HUES64 (cell line): ENCODE results near the gene ERC2.
"Not testable (repeated sequence)": the region's sequence is repeated elsewhere in the genome, so short reads cannot be mapped to it uniquely, and the experiment has no call there.

Experiments
- H3K27ac ChIP-seq: 2 replicates; pipeline ENCODE4 v1.7.0; 2013; ENCODE audit warnings: low read depth, low read length, inconsistent platforms
- H3K27me3 ChIP-seq: 2 replicates; pipeline ENCODE4 v1.6.1; 2013; ENCODE audit warnings: mild to moderate bottlenecking, low read length; ENCODE audit not compliant: insufficient read depth
- H3K36me3 ChIP-seq: 2 replicates; pipeline ENCODE4 v1.6.1; 2013; ENCODE audit warnings: mild to moderate bottlenecking, low read length; ENCODE audit not compliant: insufficient read depth
- H3K4me1 ChIP-seq: 2 replicates; pipeline ENCODE4 v1.6.1; 2013; ENCODE audit warnings: mild to moderate bottlenecking, low read length, moderate library complexity; ENCODE audit not compliant: insufficient read depth
- H3K4me3 ChIP-seq: 2 replicates; pipeline ENCODE4 v1.5.1; 2013; ENCODE audit warnings: mild to moderate bottlenecking, low read length, moderate library complexity
- H3K9ac ChIP-seq: 2 replicates; pipeline ENCODE4 v1.6.1; 2013; ENCODE audit warnings: mild to moderate bottlenecking, low read depth, low read length
- H3K9me3 ChIP-seq: 2 replicates; pipeline ENCODE4 v1.6.1; 2013; ENCODE audit warnings: low read depth, low read length; ENCODE audit not compliant: insufficient read depth
- whole genome bisulfite sequencing: fragments of 150-250, 120-280 bp; methylation state at CpG from one replicate; pipeline ENCODE4 v1.1.7; 2013; ENCODE audit warnings: missing lambda C conversion rate; 5-methylcytosine and 5-hydroxymethylcytosine counted together

ERC2 gene

DNA sequence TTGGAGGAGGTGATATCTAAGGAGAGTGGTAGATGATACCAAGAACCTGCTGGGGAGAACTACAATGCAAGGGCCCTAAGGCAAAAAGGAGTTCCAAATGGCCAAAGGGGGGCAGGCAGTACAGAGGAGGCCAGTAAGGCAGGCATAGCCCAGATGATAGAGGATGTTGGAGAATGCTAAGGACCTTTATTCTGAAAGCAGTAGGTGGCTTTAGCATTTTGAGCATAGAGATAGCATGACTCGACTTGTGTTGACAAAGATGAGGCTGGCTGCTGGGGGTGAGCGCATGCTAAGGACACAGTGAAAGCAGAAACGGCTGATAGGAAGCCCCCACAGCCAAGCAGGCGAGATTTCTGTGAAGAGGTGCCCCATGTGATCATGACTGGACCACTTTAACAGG lies 419.3 kb downstream of the ERC2 start:
- Histone ChIP-seq H3K9ac (no peak overlapping the region), H3K36me3 (no peaks in the 10 kb centered on the region), H3K27ac (no peak overlapping the region), H3K27me3 (no peaks in the 10 kb centered on the region), H3K4me1 (peaks cover 41% of the 10 kb centered on the region), H3K4me3 (no peak overlapping the region), H3K9me3 (no peaks in the 10 kb centered on the region)
- 71% methylated on average over 4 of the region's 4 CpGs for WGBS

DNA sequence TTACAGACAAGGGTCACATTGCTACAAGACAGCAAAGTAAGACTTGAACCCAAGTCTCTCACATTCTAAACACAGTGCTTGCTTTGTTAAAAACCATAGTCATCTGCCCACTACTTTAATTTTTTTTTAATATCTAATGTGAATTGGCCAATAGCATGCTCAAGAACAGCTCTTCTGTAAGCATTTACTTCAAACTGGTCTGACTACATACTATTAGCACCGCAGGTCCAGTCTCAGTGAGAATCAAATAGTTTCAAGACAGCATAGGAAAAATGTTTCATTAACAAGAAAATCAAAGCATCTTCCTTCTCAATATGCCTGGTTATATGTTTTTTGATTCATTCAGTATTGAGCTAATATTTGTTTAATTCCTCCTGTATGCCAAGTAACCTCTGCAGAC lies 419.9 kb downstream of the ERC2 start:
- Histone ChIP-seq H3K36me3 (no peaks in the 10 kb centered on the region), H3K27me3 (no peaks in the 10 kb centered on the region), H3K9ac (no peak overlapping the region), H3K27ac (no peak overlapping the region), H3K9me3 (no peaks in the 10 kb centered on the region), H3K4me3 (no peak overlapping the region), H3K4me1 (peaks cover 41% of the 10 kb centered on the region)
- WGBS: 100% methylated on average over 1 of the region's 1 CpG

DNA sequence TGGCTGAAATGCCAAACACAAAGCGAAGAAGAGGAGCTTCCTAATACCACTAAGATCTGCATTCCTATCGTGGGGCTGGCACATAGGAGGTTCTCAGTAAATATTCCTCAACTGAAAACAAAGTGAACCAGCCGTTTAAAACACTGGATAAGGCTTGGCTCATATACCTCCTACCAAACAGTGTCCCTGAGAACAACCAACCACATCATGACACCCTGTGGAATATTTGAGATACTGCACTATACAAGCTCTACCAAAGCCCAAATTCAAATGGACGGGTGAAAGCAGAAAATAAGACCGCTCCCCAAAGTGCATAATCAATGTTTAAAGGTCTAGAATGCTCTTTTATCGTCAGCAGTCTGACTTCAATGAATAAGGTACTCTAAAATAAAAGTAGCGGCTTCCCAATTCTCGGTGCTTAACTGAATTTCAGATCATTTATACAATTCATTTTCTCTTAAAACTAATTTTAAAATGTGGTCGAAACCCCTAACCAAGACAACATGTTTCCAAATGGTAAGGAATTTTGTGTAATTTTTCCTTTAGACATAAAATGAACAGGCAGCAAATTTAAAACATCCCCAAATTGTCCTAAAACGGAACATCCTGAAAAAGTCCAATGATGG lies 425.8 kb downstream of the ERC2 start:
- WGBS: 72% methylated on average over 8 of the region's 10 CpGs
- H3K27me3 ChIP-seq: no peaks in the 10 kb centered on the region
- no peak overlapping the region for H3K27ac ChIP-seq
- no peaks in the 10 kb centered on the region for H3K36me3 ChIP-seq
- H3K4me3 ChIP-seq: no peak overlapping the region
- H3K9me3 ChIP-seq: peaks cover 13% of the 10 kb centered on the region; the same call in 1 of the 2 replicates
- H3K9ac ChIP-seq: no peak overlapping the region
- H3K4me1 ChIP-seq: peaks cover 38% of the 10 kb centered on the region

DNA sequence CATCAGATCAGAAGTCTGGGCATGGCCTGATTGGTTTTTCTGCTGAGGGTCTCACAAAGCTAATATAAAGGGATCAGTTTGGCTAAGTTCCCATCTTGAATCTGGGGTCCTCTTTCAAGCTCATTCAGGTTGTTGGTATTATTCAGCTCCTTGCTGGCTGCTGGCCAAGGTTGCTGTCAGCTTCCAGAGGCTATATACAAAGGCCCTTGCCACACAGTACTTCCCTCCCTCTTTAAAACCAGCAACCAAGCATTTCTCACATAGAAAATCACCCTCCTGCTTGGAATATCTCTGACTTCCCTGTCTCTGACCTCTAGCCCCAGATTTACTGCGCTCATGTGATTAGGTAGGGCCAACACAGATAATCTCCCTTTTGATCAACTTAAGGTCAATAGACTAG lies 442.9 kb downstream of the ERC2 start:
- no peaks in the 10 kb centered on the region for H3K9me3 ChIP-seq
- WGBS: 89% methylated on average over 1 of the region's 1 CpG
- H3K4me1 ChIP-seq: no peaks in the 10 kb centered on the region
- no peaks in the 10 kb centered on the region for H3K27me3 ChIP-seq
- H3K4me3 ChIP-seq: no peak overlapping the region
- H3K9ac ChIP-seq: no peak overlapping the region
- no peak overlapping the region for H3K27ac ChIP-seq
- H3K36me3 ChIP-seq: no peaks in the 10 kb centered on the region

DNA sequence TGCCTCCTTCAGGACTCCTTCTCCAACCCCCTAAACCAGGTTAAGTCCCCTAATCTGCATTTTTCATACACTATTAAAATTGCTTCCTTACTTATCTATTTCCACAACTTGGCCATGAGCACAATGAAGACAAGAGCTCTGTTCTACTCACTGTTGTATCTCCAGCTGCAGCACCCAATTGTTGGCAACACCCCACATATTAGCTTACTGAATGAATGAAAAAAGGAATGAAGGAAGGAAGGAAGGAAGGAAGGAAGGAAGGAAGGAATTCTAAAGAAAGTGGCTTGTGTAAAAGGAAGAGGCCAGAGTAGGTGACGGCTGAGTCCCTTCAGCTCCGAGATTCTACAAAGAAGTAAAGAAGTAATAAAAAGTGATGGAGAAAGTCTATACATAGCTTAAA lies 444.7 kb downstream of the ERC2 start:
- no peaks in the 10 kb centered on the region for H3K9me3 ChIP-seq
- no peak overlapping the region for H3K9ac ChIP-seq
- H3K4me3 ChIP-seq: no peak overlapping the region
- H3K27ac ChIP-seq: no peak overlapping the region
- no peaks in the 10 kb centered on the region for H3K36me3 ChIP-seq
- peaks cover 7% of the 10 kb centered on the region; the same call in 1 of the 2 replicates for H3K4me1 ChIP-seq
- 100% methylated on average over 2 of the region's 2 CpGs for WGBS
- no peaks in the 10 kb centered on the region for H3K27me3 ChIP-seq

DNA sequence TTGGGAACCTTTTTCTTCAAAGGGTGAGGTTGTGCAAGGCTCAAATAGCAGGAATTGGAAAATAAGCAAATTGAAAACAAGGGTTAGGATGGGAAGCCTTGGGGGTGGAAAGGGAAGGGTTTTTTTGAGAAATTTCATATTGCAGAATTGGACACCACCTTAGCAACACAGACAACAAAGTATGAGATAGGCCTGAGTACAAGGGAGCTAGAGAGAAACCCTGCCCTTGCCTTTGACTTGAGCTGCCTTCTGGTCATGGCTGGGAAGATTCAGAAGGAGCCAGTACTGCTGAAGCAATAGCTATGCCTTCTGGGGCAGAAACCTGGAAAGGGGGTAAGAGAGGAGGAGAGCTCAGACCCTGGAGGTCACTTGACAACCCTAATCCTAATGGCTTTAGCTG lies 445.6 kb downstream of the ERC2 start:
- no peaks in the 10 kb centered on the region for H3K27me3 ChIP-seq
- no peak overlapping the region for H3K4me3 ChIP-seq
- H3K4me1 ChIP-seq: peaks cover 7% of the 10 kb centered on the region; the same call in 1 of the 2 replicates
- H3K36me3 ChIP-seq: no peaks in the 10 kb centered on the region
- no peak overlapping the region for H3K27ac ChIP-seq
- H3K9ac ChIP-seq: no peak overlapping the region
- H3K9me3 ChIP-seq: no peaks in the 10 kb centered on the region

DNA sequence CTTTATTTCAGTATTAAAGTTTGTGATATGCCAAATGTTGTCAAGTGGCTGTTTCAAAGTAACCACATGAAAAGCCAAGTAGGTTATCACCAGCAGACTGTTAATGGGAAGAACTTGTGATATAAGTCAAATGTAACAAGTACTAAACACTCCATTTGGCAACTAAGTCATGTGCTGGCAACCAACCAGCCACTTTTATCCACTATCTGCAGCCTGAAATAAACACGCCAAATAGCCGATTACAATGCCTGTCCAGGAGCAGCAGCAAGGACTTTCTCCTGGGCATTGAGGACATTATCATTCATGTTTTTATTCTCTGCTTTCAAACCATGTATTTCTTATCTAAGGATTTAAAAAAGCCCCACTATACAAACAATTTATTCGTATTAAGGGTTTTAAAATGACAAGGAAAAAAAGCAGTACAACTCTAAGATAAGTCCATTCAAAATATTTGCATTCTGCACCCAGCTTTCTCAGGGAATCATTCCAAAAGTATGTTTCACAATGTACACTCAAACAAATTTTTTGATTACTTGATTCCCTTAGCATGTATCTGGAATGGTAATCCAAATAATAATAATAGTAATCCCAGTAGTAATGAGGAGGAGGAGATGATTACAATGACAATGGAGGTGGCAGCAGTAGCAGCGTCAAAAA lies 448.6 kb downstream of the ERC2 start:
- H3K9ac ChIP-seq: no peak overlapping the region
- no peak overlapping the region for H3K27ac ChIP-seq
- H3K9me3 ChIP-seq: no peaks in the 10 kb centered on the region
- WGBS: 85% methylated on average over 4 of the region's 4 CpGs
- H3K4me1 ChIP-seq: peaks cover 10% of the 10 kb centered on the region; the same call in 1 of the 2 replicates
- no peaks in the 10 kb centered on the region for H3K36me3 ChIP-seq
- H3K27me3 ChIP-seq: no peaks in the 10 kb centered on the region
- no peak overlapping the region for H3K4me3 ChIP-seq

DNA sequence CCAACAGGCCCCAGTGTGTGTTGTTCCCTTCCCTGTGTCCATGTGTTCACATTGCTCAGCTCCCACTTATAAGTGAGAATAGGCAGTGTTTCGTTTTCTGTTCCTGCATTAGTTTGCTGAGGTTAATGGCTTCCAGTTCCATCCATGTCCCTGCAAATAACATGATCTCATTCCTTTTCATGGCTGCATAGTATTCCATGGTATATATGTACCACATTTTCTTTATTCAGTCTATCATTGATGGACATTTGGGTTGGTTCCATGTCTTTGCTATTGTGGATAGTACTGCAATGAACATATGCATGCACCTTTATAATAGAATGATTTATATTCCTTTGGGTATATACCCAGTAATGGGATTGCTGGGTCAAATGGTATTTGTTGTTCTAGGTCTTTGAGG lies 452.9 kb downstream of the ERC2 start:
- H3K4me3 ChIP-seq, H3K36me3 ChIP-seq, H3K9me3 ChIP-seq, H3K27ac ChIP-seq, H3K9ac ChIP-seq, H3K27me3 ChIP-seq: not testable (repeated sequence)
- peaks cover 10% of the 10 kb centered on the region; the same call in 1 of the 2 replicates for H3K4me1 ChIP-seq
- 86% methylated on average over 1 of the region's 1 CpG for WGBS

DNA sequence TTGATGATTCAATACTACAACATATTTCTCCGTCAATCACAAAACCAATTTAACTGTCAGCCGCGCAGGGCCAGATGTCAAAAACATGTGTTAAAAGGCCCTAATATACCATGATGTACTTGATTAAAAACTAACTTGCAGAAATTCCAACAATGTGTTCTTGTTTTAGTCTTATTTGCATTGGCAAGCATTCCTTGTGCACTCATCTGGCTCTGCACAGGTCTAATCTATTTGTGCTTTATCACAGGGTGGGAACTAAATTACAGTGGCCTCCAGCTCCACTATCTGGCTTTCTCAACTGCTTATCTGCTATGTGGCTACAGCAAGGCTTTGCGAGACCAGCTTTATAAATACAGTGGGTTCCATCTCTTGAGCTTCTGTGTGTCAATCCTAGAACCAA lies 455.5 kb downstream of the ERC2 start:
- no peak overlapping the region for H3K9ac ChIP-seq
- 0 out of 2 replicates have a peak, but pooled peaks cover 3% of the 10 kb centered on the region for H3K4me1 ChIP-seq
- H3K36me3 ChIP-seq: no peaks in the 10 kb centered on the region
- 88% methylated on average over 4 of the region's 4 CpGs for WGBS
- no peak overlapping the region for H3K4me3 ChIP-seq
- H3K9me3 ChIP-seq: no peaks in the 10 kb centered on the region
- no peak overlapping the region for H3K27ac ChIP-seq
- no peaks in the 10 kb centered on the region for H3K27me3 ChIP-seq

DNA sequence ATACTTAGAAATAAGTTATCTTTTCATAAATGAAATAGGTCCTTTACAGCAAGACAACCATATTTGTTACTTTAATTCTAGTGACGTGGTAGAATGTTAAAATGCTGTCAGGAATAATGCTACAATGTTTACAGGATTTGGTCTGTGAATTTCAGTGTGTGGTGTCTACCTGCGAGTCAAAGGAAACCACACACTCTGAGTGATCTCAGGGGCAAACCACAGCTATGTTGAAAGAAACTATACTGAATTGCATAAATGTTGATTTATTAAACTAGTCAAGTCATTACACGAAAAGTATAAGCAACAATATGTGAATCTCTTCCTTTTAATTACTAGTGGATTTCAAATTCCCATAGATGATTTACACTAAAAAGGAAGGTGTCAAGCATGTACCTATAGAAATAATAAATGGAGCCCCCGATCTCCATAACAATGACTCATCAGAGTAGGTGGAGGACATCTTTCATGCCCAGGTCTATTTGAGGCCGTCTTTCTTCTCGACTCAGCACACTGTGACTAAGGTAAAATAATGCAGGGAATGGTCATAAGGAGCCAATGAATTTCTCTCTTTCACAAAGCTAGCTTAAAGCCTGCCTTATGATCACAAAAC lies 463.0 kb downstream of the ERC2 start:
- H3K9me3 ChIP-seq: no peaks in the 10 kb centered on the region
- H3K27me3 ChIP-seq: no peaks in the 10 kb centered on the region
- H3K9ac ChIP-seq: no peak overlapping the region
- peaks cover 59% of the 10 kb centered on the region for H3K4me1 ChIP-seq
- 79% methylated on average over 5 of the region's 6 CpGs for WGBS
- no peak overlapping the region for H3K4me3 ChIP-seq
- no peak overlapping the region for H3K27ac ChIP-seq
- no peaks in the 10 kb centered on the region for H3K36me3 ChIP-seq

DNA sequence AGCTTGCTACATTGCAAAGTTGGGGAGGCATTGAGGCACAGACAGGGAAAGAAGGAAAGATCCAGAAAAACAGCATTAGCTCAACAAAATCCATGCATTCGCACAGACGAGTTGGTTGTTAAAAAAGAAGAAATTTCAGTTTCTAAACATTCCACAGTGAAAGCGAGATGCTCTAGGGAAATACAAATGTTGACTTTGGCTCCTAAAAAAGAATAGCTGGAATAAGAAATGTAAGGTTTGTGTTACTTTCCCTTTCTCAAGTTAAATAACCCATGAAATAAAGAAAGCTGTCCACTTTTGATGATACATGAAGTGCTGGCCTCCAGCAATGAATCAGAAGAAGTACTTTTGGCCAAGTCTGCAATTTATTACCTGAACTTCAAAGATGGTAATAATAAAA lies 465.1 kb downstream of the ERC2 start:
- no peaks in the 10 kb centered on the region for H3K36me3 ChIP-seq
- WGBS: 88% methylated on average over 2 of the region's 3 CpGs
- H3K4me1 ChIP-seq: peaks cover 66% of the 10 kb centered on the region
- H3K9me3 ChIP-seq: no peaks in the 10 kb centered on the region
- H3K27ac ChIP-seq: no peak overlapping the region
- no peaks in the 10 kb centered on the region for H3K27me3 ChIP-seq
- no peak overlapping the region for H3K9ac ChIP-seq
- H3K4me3 ChIP-seq: no peak overlapping the region
